WTC11 (cell line): ENCODE data around the gene CFAP299. TPM values are rescaled to one million over a fixed set of nuclear protein-coding genes. Genes with fewer than 3 reads are reported as not detected.

Experiments
- ATAC-seq: fragments of 200-7000 bp; cut with Tn5 transposase; 2 replicates; pipeline ENCODE4 v1.10.0; 2021; ENCODE audit warnings: mild to moderate bottlenecking, moderate library complexity
- CTCF ChIA-PET: fragments of 300-600 bp; sonication (Branson Sonifier 250); formaldehyde crosslinking; loops from one replicate; lab custom pipeline; 2021; ENCODE audit warnings: antibody characterized with exemption; lab: Charles Lee
- POLR2A ChIA-PET: fragments of 350-600 bp; sonication (Branson Sonifier 250); formaldehyde crosslinking; loops from one replicate; lab custom pipeline; 2021; ENCODE audit warnings: antibody characterized with exemption; lab: Charles Lee
- DNase-seq: peaks from one replicate; pipeline ENCODE4 v3.0.0; 2021; ENCODE audit warnings: low spot score
- H3K27ac Mint-ChIP-seq: 2 replicates; pipeline ENCODE4 v1.8.0; 2021; ENCODE audit warnings: mixed read lengths
- H3K27me3 Mint-ChIP-seq: 2 replicates; pipeline ENCODE4 v1.8.0; 2021; ENCODE audit warnings: low read depth, mild to moderate bottlenecking, moderate library complexity, mixed read lengths
- H3K36me3 Mint-ChIP-seq: 2 replicates; pipeline ENCODE4 v1.8.0; 2021; ENCODE audit warnings: mixed read lengths
- H3K4me1 Mint-ChIP-seq: 2 replicates; pipeline ENCODE4 v1.8.0; 2022; ENCODE audit warnings: mixed read lengths
- H3K4me3 Mint-ChIP-seq: 2 replicates; pipeline ENCODE4 v1.8.0; 2021; ENCODE audit warnings: mild to moderate bottlenecking, moderate library complexity, mixed read lengths
- H3K9me3 Mint-ChIP-seq: 2 replicates; pipeline ENCODE4 v1.8.0; 2021; ENCODE audit warnings: mixed read lengths
- ATF1 ChIP-seq: sonication (generic); formaldehyde crosslinking; IDR thresholded peaks from 2 replicates; pipeline ENCODE4 v1.8.1; 2023; ENCODE audit warnings: mild to moderate bottlenecking, moderate library complexity, missing genetic modification reagents
- CBFB ChIP-seq: sonication (generic); formaldehyde crosslinking; IDR thresholded peaks from 2 replicates; pipeline ENCODE4 v1.8.1; 2022; ENCODE audit warnings: mild to moderate bottlenecking, low read depth, missing genetic modification reagents
- CTCF ChIP-seq: fragments of 200-600 bp; IDR thresholded peaks from 2 replicates; pipeline ENCODE4 v1.8.0; 2022; ENCODE audit warnings: antibody characterized with exemption
- E2F5 ChIP-seq: sonication (generic); formaldehyde crosslinking; IDR thresholded peaks from 2 replicates; pipeline ENCODE4 v1.8.1; 2022; ENCODE audit warnings: mild to moderate bottlenecking, moderate library complexity, missing genetic modification reagents
- ELF4 ChIP-seq: sonication (generic); formaldehyde crosslinking; IDR thresholded peaks from 2 replicates; pipeline ENCODE4 v1.8.1; 2022; ENCODE audit warnings: low read depth, mild to moderate bottlenecking, moderate library complexity, missing genetic modification reagents
- ESRRA ChIP-seq: sonication (generic); formaldehyde crosslinking; IDR thresholded peaks from 2 replicates; pipeline ENCODE4 v1.8.1; 2022; ENCODE audit warnings: mild to moderate bottlenecking, missing genetic modification reagents, borderline replicate concordance
- FOXK1 ChIP-seq: sonication (generic); formaldehyde crosslinking; IDR thresholded peaks from 2 replicates; pipeline ENCODE4 v1.8.0; 2022; ENCODE audit warnings: mild to moderate bottlenecking, moderate library complexity, missing genetic modification reagents
- FOXP1 ChIP-seq: sonication (generic); formaldehyde crosslinking; IDR thresholded peaks from 2 replicates; pipeline ENCODE4 v1.8.0; 2022; ENCODE audit warnings: missing genetic modification reagents, mild to moderate bottlenecking, moderate library complexity, borderline replicate concordance
- GABPB1 ChIP-seq: sonication (generic); formaldehyde crosslinking; IDR thresholded peaks from 2 replicates; pipeline ENCODE4 v1.8.1; 2023; ENCODE audit warnings: mild to moderate bottlenecking, missing genetic modification reagents
- GRHL2 ChIP-seq: fragments of 250-450 bp; sonication (Bioruptor Pico); IDR thresholded peaks from 2 replicates; pipeline ENCODE4 v1.8.0; 2022; ENCODE audit warnings: mild to moderate bottlenecking, moderate library complexity; ENCODE audit not compliant: insufficient replicate concordance, severe bottlenecking
- HMGA2 ChIP-seq: fragments of 250-450 bp; sonication (Bioruptor Pico); IDR thresholded peaks from 2 replicates; pipeline ENCODE4 v1.4.0; 2021; ENCODE audit warnings: mild to moderate bottlenecking, moderate library complexity
- JUN ChIP-seq: sonication (generic); formaldehyde crosslinking; IDR thresholded peaks from 2 replicates; pipeline ENCODE4 v1.8.0; 2023; ENCODE audit warnings: mild to moderate bottlenecking, missing genetic modification reagents
- MAX ChIP-seq: sonication (generic); formaldehyde crosslinking; IDR thresholded peaks from 2 replicates; pipeline ENCODE4 v1.8.0; 2022; ENCODE audit warnings: mild to moderate bottlenecking, missing genetic modification reagents
- MXD4 ChIP-seq: fragments of 250-450 bp; sonication (Bioruptor Pico); IDR thresholded peaks from 2 replicates; pipeline ENCODE4 v1.8.0; 2021; ENCODE audit warnings: mild to moderate bottlenecking, moderate library complexity, borderline replicate concordance
- NFE2L1 ChIP-seq: sonication (generic); formaldehyde crosslinking; IDR thresholded peaks from 2 replicates; pipeline ENCODE4 v1.8.1; 2023; ENCODE audit warnings: missing genetic modification reagents
- NR2C2 ChIP-seq: sonication (generic); formaldehyde crosslinking; IDR thresholded peaks from 2 replicates; pipeline ENCODE4 v1.8.0; 2022; ENCODE audit warnings: mild to moderate bottlenecking, missing genetic modification reagents
- NR3C1 ChIP-seq: sonication (generic); formaldehyde crosslinking; conservative IDR thresholded peaks from 2 replicates; pipeline ENCODE4 v1.8.1; 2023; ENCODE audit warnings: low read depth, mild to moderate bottlenecking, missing genetic modification reagents
- OVOL2 ChIP-seq: fragments of 250-450 bp; sonication (Bioruptor Pico); IDR thresholded peaks from 2 replicates; pipeline ENCODE4 v1.9.0; 2021; ENCODE audit warnings: mild to moderate bottlenecking, borderline replicate concordance
- RELA ChIP-seq: sonication (generic); formaldehyde crosslinking; IDR thresholded peaks from 2 replicates; pipeline ENCODE4 v1.8.1; 2022; ENCODE audit warnings: missing genetic modification reagents, mild to moderate bottlenecking, borderline replicate concordance
- SMAD3 ChIP-seq: sonication (generic); formaldehyde crosslinking; IDR thresholded peaks from 2 replicates; pipeline ENCODE4 v1.8.0; 2022; ENCODE audit warnings: missing genetic modification reagents, mild to moderate bottlenecking, borderline replicate concordance
- TEAD1 ChIP-seq: sonication (generic); formaldehyde crosslinking; IDR thresholded peaks from 2 replicates; pipeline ENCODE4 v1.8.0; 2022; ENCODE audit warnings: mild to moderate bottlenecking, missing genetic modification reagents
- TEAD4 ChIP-seq: sonication (generic); formaldehyde crosslinking; IDR thresholded peaks from 2 replicates; pipeline ENCODE4 v1.8.0; 2022; ENCODE audit warnings: mild to moderate bottlenecking, missing genetic modification reagents
- ZNF263 ChIP-seq: sonication (generic); formaldehyde crosslinking; IDR thresholded peaks from 2 replicates; pipeline ENCODE4 v1.8.1; 2022; ENCODE audit warnings: low read depth, mild to moderate bottlenecking, moderate library complexity, missing genetic modification reagents
- ZNF396 ChIP-seq: fragments of 250-450 bp; sonication (Bioruptor Pico); IDR thresholded peaks from 2 replicates; pipeline ENCODE4 v1.8.0; 2021; ENCODE audit warnings: mild to moderate bottlenecking, moderate library complexity, borderline replicate concordance
- ZNF416 ChIP-seq: fragments of 250-450 bp; sonication (Bioruptor Pico); IDR thresholded peaks from 2 replicates; pipeline ENCODE4 v1.9.0; 2021; ENCODE audit warnings: mild to moderate bottlenecking, inconsistent platforms
- ZNF423 ChIP-seq: fragments of 250-450 bp; sonication (Bioruptor Pico); IDR thresholded peaks from 2 replicates; pipeline ENCODE4 v2.1.2; 2022; ENCODE audit warnings: mild to moderate bottlenecking, moderate library complexity
- total RNA-seq: library from RNA; stranded (reverse); gene quantifications from 3 replicates; pipeline ENCODE4 v1.2.3, GENCODE V29; 2021
- TF ChIP-seq, protein P1 (sequence below): sonication (generic); formaldehyde crosslinking; IDR thresholded peaks from 2 replicates; pipeline ENCODE4 v1.8.1; 2022; ENCODE audit warnings: missing genetic modification reagents, borderline replicate concordance
- TF ChIP-seq, protein P2 (sequence below): fragments of 250-450 bp; sonication (Bioruptor Pico); IDR thresholded peaks from 2 replicates; pipeline ENCODE4 v1.9.0; 2021; ENCODE audit warnings: moderate library complexity, mild to moderate bottlenecking, inconsistent platforms, borderline replicate concordance
- TF ChIP-seq, protein P3 (sequence below): sonication (generic); formaldehyde crosslinking; IDR thresholded peaks from 2 replicates; pipeline ENCODE4 v1.8.0; 2023; ENCODE audit warnings: missing genetic modification reagents

The CFAP299 gene
- total RNA-seq, 1 experiment from 2014 or later, result not detected

GRCh38 chr4:80875642-80876041 lies 540.1 kb downstream of the CFAP299 start:
- H3K36me3 Mint-ChIP-seq, result no peaks in the 10 kb centered on the region
- ATAC-seq (no peak), DNase-seq (no peak)
- peaks cover 5% of the 10 kb centered on the region for H3K4me1 Mint-ChIP-seq
- no peaks in the 10 kb centered on the region for H3K9me3 Mint-ChIP-seq
- H3K27me3 Mint-ChIP-seq, result no peaks in the 10 kb centered on the region; the same call in 1 of the 2 replicates
- TF ChIP-seq ESRRA (CRISPR knock-in tag) (no peak), ZNF423 (CRISPR knock-in tag) (no peak), FOXK1 (CRISPR knock-in tag) (no peak), E2F5 (CRISPR knock-in tag) (no peak), SMAD3 (CRISPR knock-in tag) (no peak), ELF4 (CRISPR knock-in tag) (no peak), NR3C1 (CRISPR knock-in tag) (no peak), RELA (CRISPR knock-in tag) (no peak), CTCF (no peak), MAX (CRISPR knock-in tag) (no peak), TEAD4 (no peak), ZNF396 (CRISPR knock-in tag) (no peak), JUN (CRISPR knock-in tag) (no peak), GRHL2 (CRISPR knock-in tag) (no peak), CBFB (no peak), FOXP1 (CRISPR knock-in tag) (no peak)
- TF ChIP-seq, protein P1, sequence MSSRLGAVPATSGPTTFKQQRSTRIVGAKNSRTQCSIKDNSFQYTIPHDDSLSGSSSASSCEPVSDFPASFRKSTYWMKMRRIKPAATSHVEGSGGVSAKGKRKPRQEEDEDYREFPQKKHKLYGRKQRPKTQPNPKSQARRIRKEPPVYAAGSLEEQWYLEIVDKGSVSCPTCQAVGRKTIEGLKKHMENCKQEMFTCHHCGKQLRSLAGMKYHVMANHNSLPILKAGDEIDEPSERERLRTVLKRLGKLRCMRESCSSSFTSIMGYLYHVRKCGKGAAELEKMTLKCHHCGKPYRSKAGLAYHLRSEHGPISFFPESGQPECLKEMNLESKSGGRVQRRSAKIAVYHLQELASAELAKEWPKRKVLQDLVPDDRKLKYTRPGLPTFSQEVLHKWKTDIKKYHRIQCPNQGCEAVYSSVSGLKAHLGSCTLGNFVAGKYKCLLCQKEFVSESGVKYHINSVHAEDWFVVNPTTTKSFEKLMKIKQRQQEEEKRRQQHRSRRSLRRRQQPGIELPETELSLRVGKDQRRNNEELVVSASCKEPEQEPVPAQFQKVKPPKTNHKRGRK, result no peak
- TF ChIP-seq, protein P2, sequence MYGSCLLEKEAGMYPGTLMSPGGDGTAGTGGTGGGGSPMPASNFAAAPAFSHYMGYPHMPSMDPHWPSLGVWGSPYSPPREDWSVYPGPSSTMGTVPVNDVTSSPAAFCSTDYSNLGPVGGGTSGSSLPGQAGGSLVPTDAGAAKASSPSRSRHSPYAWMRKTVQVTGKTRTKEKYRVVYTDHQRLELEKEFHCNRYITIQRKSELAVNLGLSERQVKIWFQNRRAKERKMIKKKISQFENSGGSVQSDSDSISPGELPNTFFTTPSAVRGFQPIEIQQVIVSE (CRISPR knock-in tag), result no peak
- TF ChIP-seq, all 79 proteins: peak for 0
- Mint-ChIP-seq H3K4me3 (no peak overlapping the region), H3K27ac (no peak overlapping the region)
- ChIA-PET CTCF (no interaction called here), POLR2A (no interaction called here)

GRCh38 chr4:80876810-80877209 lies 541.3 kb downstream of the CFAP299 start:
- H3K9me3 Mint-ChIP-seq, result no peaks in the 10 kb centered on the region
- no peak overlapping the region for H3K4me3 Mint-ChIP-seq
- H3K36me3 Mint-ChIP-seq, result no peaks in the 10 kb centered on the region
- ChIA-PET POLR2A (no interaction called here), CTCF (no interaction called here)
- peaks cover 5% of the 10 kb centered on the region for H3K4me1 Mint-ChIP-seq
- no peak for DNase-seq
- H3K27ac Mint-ChIP-seq, result no peak overlapping the region
- no peaks in the 10 kb centered on the region; the same call in 1 of the 2 replicates for H3K27me3 Mint-ChIP-seq
- no peak for ATAC-seq
- TF ChIP-seq ATF1 (CRISPR knock-in tag), result no peak
- TF ChIP-seq OVOL2 (CRISPR knock-in tag), result no peak
- TF ChIP-seq GABPB1, result no peak
- TF ChIP-seq TEAD1 (CRISPR knock-in tag), result no peak
- no peak for TF ChIP-seq ZNF416
- TF ChIP-seq, protein P3, sequence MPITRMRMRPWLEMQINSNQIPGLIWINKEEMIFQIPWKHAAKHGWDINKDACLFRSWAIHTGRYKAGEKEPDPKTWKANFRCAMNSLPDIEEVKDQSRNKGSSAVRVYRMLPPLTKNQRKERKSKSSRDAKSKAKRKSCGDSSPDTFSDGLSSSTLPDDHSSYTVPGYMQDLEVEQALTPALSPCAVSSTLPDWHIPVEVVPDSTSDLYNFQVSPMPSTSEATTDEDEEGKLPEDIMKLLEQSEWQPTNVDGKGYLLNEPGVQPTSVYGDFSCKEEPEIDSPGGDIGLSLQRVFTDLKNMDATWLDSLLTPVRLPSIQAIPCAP (CRISPR knock-in tag), result no peak
- no peak for TF ChIP-seq HMGA2 (CRISPR knock-in tag)
- no peak for TF ChIP-seq NR2C2 (CRISPR knock-in tag)
- TF ChIP-seq MXD4 (CRISPR knock-in tag), result no peak
- no peak for TF ChIP-seq ZNF263
- no peak for TF ChIP-seq NFE2L1 (CRISPR knock-in tag)
- TF ChIP-seq GRHL2 (CRISPR knock-in tag), result no peak
